Nephron (organoid): ENCODE measurements around the gene OR10AD1.
"Not testable (repeated sequence)": the region's sequence is repeated elsewhere in the genome, so short reads cannot be mapped to it uniquely, and the experiment has no call there.

ENCODE experiments used
- H3K27ac Mint-ChIP-seq, 3 experiments: 2 replicates each; pipeline ENCODE4 v1.8.0; 2020; ENCODE audit warnings: mixed read lengths in 3 of 3, mild to moderate bottlenecking in 2 of 3, moderate library complexity in 1 of 3
- H3K27me3 Mint-ChIP-seq: 2 replicates; pipeline ENCODE4 v1.8.0; 2021; ENCODE audit warnings: low read depth, mild to moderate bottlenecking, moderate library complexity, mixed read lengths
- H3K36me3 Mint-ChIP-seq: 2 replicates; pipeline ENCODE4 v1.8.0; 2020; ENCODE audit warnings: low read depth, mixed read lengths
- H3K4me1 Mint-ChIP-seq: 2 replicates; pipeline ENCODE4 v1.8.0; 2020; ENCODE audit warnings: mixed read lengths
- H3K4me3 Mint-ChIP-seq, 3 experiments: 2 replicates each; pipeline ENCODE4 v1.8.0; 2020; ENCODE audit warnings: mild to moderate bottlenecking in 3 of 3, mixed read lengths in 3 of 3, moderate library complexity in 2 of 3
- H3K9me3 Mint-ChIP-seq: 2 replicates; pipeline ENCODE4 v1.8.0; 2020; ENCODE audit warnings: mixed read lengths
- TF ChIP-seq, protein P1 (sequence below), 3 experiments: fragments of 200-600 bp; sonication (generic); IDR thresholded peaks; one replicate each; pipeline ENCODE4 v1.5.0; 2021; ENCODE audit warnings: antibody characterized with exemption in 3 of 3; ENCODE audit not compliant: unreplicated experiment in 3 of 3

The OR10AD1 gene

GRCh38 chr12:48203192-48203591, at the start of gene OR10AD1:
Gene OR10AD1 (minus strand): TSS chr12:48203292. CDS start chr12:48203292, 0 bp downstream.
- TF ChIP-seq, protein P1, sequence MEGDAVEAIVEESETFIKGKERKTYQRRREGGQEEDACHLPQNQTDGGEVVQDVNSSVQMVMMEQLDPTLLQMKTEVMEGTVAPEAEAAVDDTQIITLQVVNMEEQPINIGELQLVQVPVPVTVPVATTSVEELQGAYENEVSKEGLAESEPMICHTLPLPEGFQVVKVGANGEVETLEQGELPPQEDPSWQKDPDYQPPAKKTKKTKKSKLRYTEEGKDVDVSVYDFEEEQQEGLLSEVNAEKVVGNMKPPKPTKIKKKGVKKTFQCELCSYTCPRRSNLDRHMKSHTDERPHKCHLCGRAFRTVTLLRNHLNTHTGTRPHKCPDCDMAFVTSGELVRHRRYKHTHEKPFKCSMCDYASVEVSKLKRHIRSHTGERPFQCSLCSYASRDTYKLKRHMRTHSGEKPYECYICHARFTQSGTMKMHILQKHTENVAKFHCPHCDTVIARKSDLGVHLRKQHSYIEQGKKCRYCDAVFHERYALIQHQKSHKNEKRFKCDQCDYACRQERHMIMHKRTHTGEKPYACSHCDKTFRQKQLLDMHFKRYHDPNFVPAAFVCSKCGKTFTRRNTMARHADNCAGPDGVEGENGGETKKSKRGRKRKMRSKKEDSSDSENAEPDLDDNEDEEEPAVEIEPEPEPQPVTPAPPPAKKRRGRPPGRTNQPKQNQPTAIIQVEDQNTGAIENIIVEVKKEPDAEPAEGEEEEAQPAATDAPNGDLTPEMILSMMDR (IDR thresholded peaks at IDR 0.05; ENCODE audit: unreplicated experiment in 3 of 3) = no peak
- Mint-ChIP-seq H3K27ac (no peak within 1 kb of the TSS), H3K4me1 (peaks cover 12% of the 10 kb centered on the region), H3K27me3 (no peaks in the 10 kb centered on the region), H3K4me3 (no peak within 1 kb of the TSS), H3K9me3 (peaks cover 40% of the 10 kb centered on the region), H3K36me3 (peaks cover 30% of the 10 kb centered on the region)

GRCh38 chr12:48247181-48247966, 44.3 kb upstream of the OR10AD1 start:
- Mint-ChIP-seq H3K4me3 (no peak overlapping the region), H3K4me1 (no peaks in the 10 kb centered on the region), H3K27me3 (no peaks in the 10 kb centered on the region), H3K27ac (no peak overlapping the region), H3K36me3 (no peaks in the 10 kb centered on the region), H3K9me3 (peaks cover 5% of the 10 kb centered on the region)
- TF ChIP-seq, protein P1 (IDR thresholded peaks at IDR 0.05; ENCODE audit: unreplicated experiment in 3 of 3) = no peak

- H3K9me3 Mint-ChIP-seq = peaks cover 11% of the 10 kb centered on the region
- no peak overlapping the region for H3K4me3 Mint-ChIP-seq
- no peaks in the 10 kb centered on the region for H3K27me3 Mint-ChIP-seq
- no peaks in the 10 kb centered on the region for H3K36me3 Mint-ChIP-seq
- H3K4me1 Mint-ChIP-seq = no peaks in the 10 kb centered on the region
- TF ChIP-seq, protein P1 (IDR thresholded peaks at IDR 0.05; ENCODE audit: unreplicated experiment in 3 of 3) = no peak
- H3K27ac Mint-ChIP-seq = no peak overlapping the region
These were observed 34.1 kb upstream of the OR10AD1 start for GRCh38 chr12:48237162-48237561.

GRCh38 chr12:48235796-48236333, 32.8 kb upstream of the OR10AD1 start:
- no peaks in the 10 kb centered on the region for H3K36me3 Mint-ChIP-seq
- H3K27me3 Mint-ChIP-seq = no peaks in the 10 kb centered on the region
- TF ChIP-seq, protein P1 (IDR thresholded peaks at IDR 0.05; ENCODE audit: unreplicated experiment in 3 of 3) = no peak
- no peak overlapping the region for H3K4me3 Mint-ChIP-seq
- H3K4me1 Mint-ChIP-seq = no peaks in the 10 kb centered on the region
- H3K9me3 Mint-ChIP-seq = peaks cover 4% of the 10 kb centered on the region
- H3K27ac Mint-ChIP-seq = no peak overlapping the region

- H3K9me3 Mint-ChIP-seq = peaks cover 11% of the 10 kb centered on the region
- H3K27me3 Mint-ChIP-seq, H3K36me3 Mint-ChIP-seq, H3K4me3 Mint-ChIP-seq, H3K4me1 Mint-ChIP-seq, H3K27ac Mint-ChIP-seq: not testable (repeated sequence)
These were observed 28.3 kb upstream of the OR10AD1 start for GRCh38 chr12:48231169-48231958.

DNA sequence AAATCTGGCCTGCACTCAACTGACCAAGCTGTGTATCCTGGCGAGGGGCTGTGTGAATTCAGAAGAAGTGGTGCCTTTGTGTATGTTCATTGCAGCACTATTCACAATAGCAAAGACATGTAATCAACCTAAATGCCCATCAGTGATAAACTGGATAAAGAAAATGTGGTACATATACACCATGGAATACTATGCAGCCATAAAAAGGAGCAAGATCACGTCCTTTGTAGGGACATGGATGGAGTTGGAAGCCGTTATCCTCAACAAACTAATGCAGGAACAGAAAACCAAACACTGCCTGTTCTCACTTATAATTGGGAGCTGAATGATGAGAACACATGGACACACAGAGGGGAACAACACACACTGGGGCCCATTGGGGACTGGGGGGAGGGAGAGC, 21.4 kb upstream of the OR10AD1 start:
- not testable (repeated sequence) for H3K4me3 Mint-ChIP-seq, H3K27me3 Mint-ChIP-seq, H3K4me1 Mint-ChIP-seq, H3K27ac Mint-ChIP-seq, H3K36me3 Mint-ChIP-seq
- peaks cover 11% of the 10 kb centered on the region for H3K9me3 Mint-ChIP-seq
